C4-2B (cell line): Measurements from ENCODE around the gene JAZF1.

Source experiments
- H3K27ac ChIP-seq: fragments of 450-650 bp; 2 replicates; pipeline ENCODE4 v1.5.1; 2017
- ZFX ChIP-seq: fragments of 450-650 bp; IDR thresholded peaks from 2 replicates; pipeline ENCODE4 v1.6.1; 2017
- TF ChIP-seq, protein P1 (sequence below): fragments of 450-650 bp; conservative IDR thresholded peaks from 2 replicates; pipeline ENCODE4 v1.5.1; 2017; ENCODE audit warnings: mild to moderate bottlenecking

Gene JAZF1

GRCh38 chr7:27948861-27949260, 231.7 kb downstream of the JAZF1 start:
- no peak for TF ChIP-seq ZFX
- TF ChIP-seq, protein P1, sequence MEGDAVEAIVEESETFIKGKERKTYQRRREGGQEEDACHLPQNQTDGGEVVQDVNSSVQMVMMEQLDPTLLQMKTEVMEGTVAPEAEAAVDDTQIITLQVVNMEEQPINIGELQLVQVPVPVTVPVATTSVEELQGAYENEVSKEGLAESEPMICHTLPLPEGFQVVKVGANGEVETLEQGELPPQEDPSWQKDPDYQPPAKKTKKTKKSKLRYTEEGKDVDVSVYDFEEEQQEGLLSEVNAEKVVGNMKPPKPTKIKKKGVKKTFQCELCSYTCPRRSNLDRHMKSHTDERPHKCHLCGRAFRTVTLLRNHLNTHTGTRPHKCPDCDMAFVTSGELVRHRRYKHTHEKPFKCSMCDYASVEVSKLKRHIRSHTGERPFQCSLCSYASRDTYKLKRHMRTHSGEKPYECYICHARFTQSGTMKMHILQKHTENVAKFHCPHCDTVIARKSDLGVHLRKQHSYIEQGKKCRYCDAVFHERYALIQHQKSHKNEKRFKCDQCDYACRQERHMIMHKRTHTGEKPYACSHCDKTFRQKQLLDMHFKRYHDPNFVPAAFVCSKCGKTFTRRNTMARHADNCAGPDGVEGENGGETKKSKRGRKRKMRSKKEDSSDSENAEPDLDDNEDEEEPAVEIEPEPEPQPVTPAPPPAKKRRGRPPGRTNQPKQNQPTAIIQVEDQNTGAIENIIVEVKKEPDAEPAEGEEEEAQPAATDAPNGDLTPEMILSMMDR, result no peak
- H3K27ac ChIP-seq, result no peak overlapping the region

DNA sequence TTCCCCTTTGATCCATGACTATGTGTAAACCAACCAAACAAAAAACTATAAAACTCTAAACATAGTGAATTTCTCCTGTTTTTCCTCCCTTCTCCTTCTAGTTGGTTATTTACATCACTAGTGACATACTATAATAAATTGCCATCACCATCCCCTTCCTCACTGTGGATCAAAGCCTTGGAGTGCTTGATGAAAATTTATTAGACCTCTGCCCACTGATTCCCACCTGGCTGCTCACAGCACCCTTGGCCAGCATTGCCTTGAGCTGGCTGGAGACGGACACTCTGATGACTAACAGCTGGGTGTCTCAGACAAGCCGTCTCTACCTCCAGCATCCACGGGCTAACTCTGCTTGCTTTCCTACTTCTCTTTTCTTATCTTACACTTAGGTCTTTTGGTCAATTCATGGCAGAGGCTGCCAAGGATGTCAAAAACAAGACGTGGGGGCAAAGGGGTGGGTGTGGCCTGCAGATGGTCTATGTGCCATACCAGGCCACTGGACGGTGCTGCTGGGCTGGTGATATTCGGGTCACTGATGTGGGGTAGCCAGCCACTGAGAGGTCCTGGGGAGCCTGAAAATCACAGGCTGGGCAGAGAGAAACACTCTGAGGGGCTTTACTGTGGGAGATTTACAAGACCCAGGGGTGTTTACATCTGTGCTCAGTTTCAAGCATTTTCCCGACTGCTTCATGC, 232.9 kb downstream of the JAZF1 start:
- no peak overlapping the region for H3K27ac ChIP-seq
- TF ChIP-seq ZFX, result no peak
- TF ChIP-seq, protein P1, result no peak

DNA sequence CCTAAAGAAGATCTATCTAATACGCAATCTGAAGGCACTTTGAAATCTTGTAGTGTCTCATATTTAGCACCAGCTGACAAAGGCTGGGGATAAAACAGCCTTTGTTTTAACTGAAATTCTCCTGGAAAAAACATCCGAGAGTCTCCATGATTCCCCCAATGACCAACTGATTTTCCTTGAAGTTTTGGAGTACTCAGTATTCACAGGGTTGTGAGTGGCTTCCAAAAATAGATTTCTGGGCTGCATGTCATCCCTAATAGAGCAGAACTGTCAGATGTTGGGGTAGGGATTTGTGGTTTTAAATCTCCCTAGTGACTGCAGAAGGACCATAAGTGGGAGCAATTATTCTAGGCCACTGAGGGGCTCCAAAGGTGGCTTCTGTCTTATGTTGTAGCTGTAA, 234.2 kb downstream of the JAZF1 start:
- H3K27ac ChIP-seq, result no peak overlapping the region
- TF ChIP-seq, protein P1, result no peak
- no peak for TF ChIP-seq ZFX

- H3K27ac ChIP-seq, result no peak overlapping the region
- no peak for TF ChIP-seq ZFX
- TF ChIP-seq, protein P1, result no peak
Measured at GRCh38 chr7:27945058-27945795, 235.4 kb downstream of the JAZF1 start.

GRCh38 chr7:27944643-27945042, 236.0 kb downstream of the JAZF1 start:
- TF ChIP-seq, protein P1, result no peak
- TF ChIP-seq ZFX, result no peak
- H3K27ac ChIP-seq, result no peak overlapping the region

- H3K27ac ChIP-seq, result no peak overlapping the region
- no peak for TF ChIP-seq ZFX
Measured at GRCh38 chr7:27943241-27943640, 237.4 kb downstream of the JAZF1 start.

DNA sequence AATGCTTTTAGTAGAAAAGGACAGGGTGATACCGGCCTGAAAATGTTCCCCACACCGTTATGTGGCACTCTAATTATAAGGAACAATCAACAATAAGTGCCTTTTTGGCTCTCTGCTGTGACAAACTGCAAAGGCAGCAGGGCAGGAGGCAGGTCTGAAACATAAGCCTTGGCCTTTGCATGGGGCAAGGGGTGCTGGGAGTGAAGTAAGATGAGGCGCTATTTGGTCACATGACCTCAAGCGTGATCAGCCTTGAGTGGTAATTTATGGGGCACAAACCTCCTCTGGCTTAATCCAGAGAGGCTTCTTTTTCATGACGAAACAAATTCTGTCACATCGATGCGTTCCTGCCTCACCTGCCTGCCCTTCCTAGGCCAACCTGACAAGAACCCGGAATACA, 237.9 kb downstream of the JAZF1 start:
- H3K27ac ChIP-seq, result no peak overlapping the region
- TF ChIP-seq, protein P1, result no peak
- no peak for TF ChIP-seq ZFX

GRCh38 chr7:27941522-27941921, 239.1 kb downstream of the JAZF1 start:
- TF ChIP-seq, protein P1, result no peak
- no peak for TF ChIP-seq ZFX
- H3K27ac ChIP-seq, result no peak overlapping the region
